Skin epidermis (tissue), 12 donors: ENCODE data around the gene KMT2B.
"Not testable (repeated sequence)": the region's sequence is repeated elsewhere in the genome, so short reads cannot be mapped to it uniquely, and the experiment has no call there.

Source experiments
- H3K27ac ChIP-seq, 21 experiments: fragments of 200-600 bp; sonication (generic) in 11 of 21; one replicate each; pipeline ENCODE4 v1.5.0; 2020; ENCODE audit warnings: mild to moderate bottlenecking in 3 of 21, inconsistent platforms in 2 of 21, moderate library complexity in 2 of 21
- H3K4me3 ChIP-seq, 7 experiments: fragments of 200-600 bp; sonication (generic) in 2 of 7; one replicate each; pipeline ENCODE4 v1.5.0; 2020; ENCODE audit warnings: inconsistent platforms in 2 of 7, mild to moderate bottlenecking in 2 of 7, moderate library complexity in 1 of 7

KMT2B gene

GRCh38 chr19:35724132-35724531 lies 6.3 kb downstream of the KMT2B start:
- not testable (repeated sequence) for H3K4me3 ChIP-seq, H3K27ac ChIP-seq

- H3K27ac ChIP-seq: no peak overlapping the region
- no peak overlapping the region for H3K4me3 ChIP-seq
Observed at GRCh38 chr19:35724560-35724959, 6.8 kb downstream of the KMT2B start.

GRCh38 chr19:35725216-35725861 lies 7.5 kb downstream of the KMT2B start:
- no peak overlapping the region for H3K27ac ChIP-seq
- H3K4me3 ChIP-seq: no peak overlapping the region

GRCh38 chr19:35727053-35727955 lies 9.5 kb downstream of the KMT2B start:
- H3K4me3 ChIP-seq: no peak overlapping the region
- H3K27ac ChIP-seq: no peak overlapping the region

- Histone ChIP-seq H3K4me3 (no peak overlapping the region), H3K27ac (no peak overlapping the region)
Observed at GRCh38 chr19:35727956-35728706, 10.3 kb downstream of the KMT2B start.

- H3K27ac ChIP-seq: no peak overlapping the region
- no peak overlapping the region for H3K4me3 ChIP-seq
Observed at GRCh38 chr19:35729021-35729420, 11.2 kb downstream of the KMT2B start.

GRCh38 chr19:35729763-35730162 lies 12.0 kb downstream of the KMT2B start:
- no peak overlapping the region for H3K27ac ChIP-seq

GRCh38 chr19:35730326-35730725 lies 12.5 kb downstream of the KMT2B start:
- peak overlapping the region in 2 of 21 experiments; percentile 12 to 17 for H3K27ac ChIP-seq
- H3K4me3 ChIP-seq: no peak overlapping the region

More at GRCh38 chr19:35729763-35730162, 12.0 kb downstream of the KMT2B start:
- no peak overlapping the region for H3K4me3 ChIP-seq

- peak overlapping the region in 1 of 21 experiments; percentile 12 for H3K27ac ChIP-seq
- no peak overlapping the region for H3K4me3 ChIP-seq
Observed at GRCh38 chr19:35731353-35731752, 13.6 kb downstream of the KMT2B start.

GRCh38 chr19:35731779-35732405 lies 14.1 kb downstream of the KMT2B start:
- Histone ChIP-seq H3K4me3 (no peak overlapping the region), H3K27ac (peak overlapping the region in 1 of 21 experiments; percentile 24)

GRCh38 chr19:35732540-35733179 lies 14.9 kb downstream of the KMT2B start:
- Histone ChIP-seq H3K4me3 (no peak overlapping the region), H3K27ac (no peak overlapping the region)

GRCh38 chr19:35733180-35734125 lies 15.7 kb downstream of the KMT2B start:
- peak overlapping the region in 1 of 21 experiments; percentile 8 for H3K27ac ChIP-seq
- no peak overlapping the region for H3K4me3 ChIP-seq

- Histone ChIP-seq H3K27ac (no peak overlapping the region), H3K4me3 (no peak overlapping the region)
Observed at GRCh38 chr19:35734273-35734672, 16.5 kb downstream of the KMT2B start.

- H3K4me3 ChIP-seq: no peak overlapping the region
- H3K27ac ChIP-seq: no peak overlapping the region
Observed at GRCh38 chr19:35734889-35735288, 17.1 kb downstream of the KMT2B start.

GRCh38 chr19:35736913-35737886 lies 19.4 kb downstream of the KMT2B start:
- H3K27ac ChIP-seq: no peak overlapping the region
- no peak overlapping the region for H3K4me3 ChIP-seq

GRCh38 chr19:35738021-35738886 lies 20.5 kb downstream of the KMT2B start:
- Histone ChIP-seq H3K4me3 (no peak overlapping the region), H3K27ac (peak overlapping the region in 1 of 21 experiments; percentile 83)
